ENCODE data around the gene ABCC6.
"Not testable (repeated sequence)": the region's sequence is repeated elsewhere in the genome, so short reads cannot be mapped to it uniquely, and the experiment has no call there.

The ABCC6 gene

DNA sequence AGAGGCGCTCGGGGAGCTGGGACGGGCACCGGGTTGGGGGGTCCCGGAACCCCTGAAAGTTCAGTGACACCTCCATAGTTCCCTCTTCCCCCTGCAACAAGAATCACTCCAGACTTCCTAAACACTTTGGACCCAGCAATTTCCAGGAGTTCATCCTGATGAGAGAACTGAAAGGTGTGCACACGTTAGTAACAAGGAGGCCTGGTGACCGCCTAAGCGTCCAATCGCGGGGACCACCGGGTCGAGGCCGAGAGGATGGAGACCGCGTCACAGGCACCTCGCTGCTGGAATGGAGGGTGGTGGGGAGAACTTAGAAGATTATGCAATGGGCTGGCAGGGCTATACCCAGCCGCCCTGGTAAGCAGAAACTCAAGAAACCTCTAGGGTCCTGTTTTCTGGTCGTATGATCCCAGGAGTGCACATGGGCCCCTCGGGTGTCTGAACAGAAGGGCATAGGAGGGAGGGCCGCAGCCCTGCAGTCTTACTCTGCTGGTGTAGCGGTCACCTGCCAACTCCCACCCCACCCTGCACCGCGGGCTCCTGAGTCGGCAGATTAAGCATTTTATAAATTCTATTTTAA is 458 bp upstream of the ABCC6 start:
- not testable (repeated sequence) for DNase-seq (ENCODE audit: low read depth)

DNA sequence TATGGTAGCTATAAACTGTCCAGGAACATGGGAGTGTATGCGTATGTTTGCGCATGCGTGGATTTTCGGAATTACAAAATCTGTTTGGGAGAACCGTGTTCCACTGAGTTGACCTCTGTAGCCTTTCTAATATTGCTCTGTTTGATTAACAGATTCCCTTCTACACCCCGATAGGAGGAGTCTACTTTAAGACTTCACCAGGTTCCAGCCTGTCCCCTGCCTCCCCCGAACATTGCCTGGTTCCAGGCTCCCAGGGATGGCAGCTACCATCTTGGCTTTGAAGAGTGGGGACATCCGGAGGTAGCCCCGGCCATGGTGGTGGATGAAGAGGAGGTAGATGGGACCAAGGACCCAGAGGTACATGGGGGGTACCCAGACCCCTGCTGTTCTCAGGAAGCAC is 1.9 kb downstream of the ABCC6 start:
- not testable (repeated sequence) for DNase-seq (ENCODE audit: low read depth)

DNA sequence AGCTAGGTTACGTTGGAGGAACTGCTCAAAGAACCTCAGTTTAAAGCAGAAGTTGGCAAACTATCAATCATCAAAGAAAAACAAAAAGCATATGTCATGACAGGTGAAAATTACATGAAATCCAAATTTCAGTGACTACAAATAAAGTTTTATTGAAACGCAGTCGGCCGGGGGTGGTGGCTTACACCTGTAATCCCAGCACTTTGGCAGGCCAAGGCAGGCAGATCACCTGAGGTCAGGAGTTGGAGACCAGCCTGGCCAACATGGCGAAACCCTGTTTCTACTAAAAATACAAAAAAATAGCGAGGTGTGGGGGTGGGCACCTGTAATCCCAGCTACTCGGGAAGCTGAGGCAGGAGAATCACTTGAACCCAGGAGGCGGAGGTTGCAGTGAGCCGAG is 2.8 kb downstream of the ABCC6 start:
- DNase-seq (ENCODE audit: low read depth): not testable (repeated sequence)

DNA sequence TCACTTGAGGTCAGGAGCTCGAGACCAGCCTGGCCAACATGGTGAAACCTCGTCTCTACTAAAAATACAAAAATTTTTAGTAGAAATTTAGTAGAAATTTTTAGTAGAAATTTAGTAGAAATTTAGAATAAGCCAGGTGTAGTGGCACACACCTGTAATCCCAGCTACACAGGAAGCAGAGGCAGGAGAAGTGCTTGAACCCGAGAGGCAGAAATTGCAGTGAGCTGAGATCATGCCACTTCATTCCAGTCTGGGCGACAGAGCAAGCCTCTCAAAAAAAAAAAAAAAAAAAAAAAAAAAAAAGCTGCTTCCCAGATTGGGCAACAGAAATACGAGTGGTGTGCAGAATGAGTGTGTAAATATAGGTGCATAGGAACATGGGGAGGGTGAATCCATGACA is 4.5 kb downstream of the ABCC6 start:
- not testable (repeated sequence) for DNase-seq (ENCODE audit: low read depth)

DNA sequence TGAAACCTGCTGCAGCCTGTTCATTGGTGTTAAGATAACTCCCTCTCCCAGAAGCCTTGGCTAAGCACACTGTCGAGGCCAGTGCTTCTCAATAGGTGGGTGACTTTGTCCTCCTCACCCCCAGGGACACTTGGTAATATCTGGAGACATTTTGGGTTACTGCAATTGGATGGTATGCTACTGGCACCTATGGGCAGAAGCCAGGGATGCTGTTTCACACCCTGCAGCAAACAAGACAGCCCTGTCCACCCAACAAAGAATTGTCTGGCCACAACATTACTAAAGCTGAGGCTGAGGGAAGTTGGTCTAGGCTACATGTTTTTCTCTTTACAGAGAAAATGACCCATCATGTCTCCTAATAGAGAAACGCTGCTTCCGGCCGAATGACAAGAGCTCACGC is 4.9 kb downstream of the ABCC6 start:
- DNase-seq (ENCODE audit: low read depth): not testable (repeated sequence)

DNA sequence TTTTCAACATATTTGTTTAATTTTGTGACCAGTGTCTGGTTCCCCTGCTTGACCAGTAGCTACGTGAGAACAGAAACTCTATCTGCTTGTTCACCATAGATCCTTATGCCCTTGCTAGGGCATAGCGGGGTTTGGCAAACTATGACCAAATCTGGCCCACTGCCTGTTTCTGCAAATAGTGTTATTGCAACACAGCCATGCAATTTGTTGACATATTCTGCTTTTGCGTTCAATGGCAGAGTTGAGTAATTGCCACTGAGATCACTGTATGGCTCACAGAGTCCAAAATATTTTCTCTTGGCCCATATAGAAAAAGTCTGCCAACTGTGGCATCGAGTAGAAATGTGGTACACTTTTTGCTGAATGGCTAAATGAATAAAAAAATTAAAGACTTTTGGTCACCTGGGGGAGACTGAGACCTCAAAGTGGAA is 9.4 kb downstream of the ABCC6 start:
- peak; percentile 7 for DNase-seq (ENCODE audit: low read depth)

DNA sequence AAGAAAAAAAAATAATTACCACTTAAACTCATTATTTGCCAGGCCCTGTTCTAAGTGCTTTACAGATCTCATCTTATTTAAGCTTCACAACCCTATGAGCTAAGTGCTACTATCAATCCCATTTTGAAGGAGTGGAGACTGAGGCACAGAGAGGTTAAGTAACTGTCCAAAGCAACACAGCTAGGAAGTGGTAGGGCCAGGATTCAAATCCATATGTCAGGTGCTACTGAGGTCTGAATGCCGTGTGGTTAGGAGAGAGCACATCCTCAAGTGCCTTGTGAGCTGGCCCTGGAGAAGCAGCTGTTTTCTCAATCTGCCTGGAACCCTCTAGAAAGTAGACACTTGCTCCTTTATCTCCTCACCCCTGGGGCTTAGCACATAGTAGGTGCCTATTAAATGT is 11.9 kb downstream of the ABCC6 start:
- DNase-seq (ENCODE audit: low read depth): not testable (repeated sequence)

DNA sequence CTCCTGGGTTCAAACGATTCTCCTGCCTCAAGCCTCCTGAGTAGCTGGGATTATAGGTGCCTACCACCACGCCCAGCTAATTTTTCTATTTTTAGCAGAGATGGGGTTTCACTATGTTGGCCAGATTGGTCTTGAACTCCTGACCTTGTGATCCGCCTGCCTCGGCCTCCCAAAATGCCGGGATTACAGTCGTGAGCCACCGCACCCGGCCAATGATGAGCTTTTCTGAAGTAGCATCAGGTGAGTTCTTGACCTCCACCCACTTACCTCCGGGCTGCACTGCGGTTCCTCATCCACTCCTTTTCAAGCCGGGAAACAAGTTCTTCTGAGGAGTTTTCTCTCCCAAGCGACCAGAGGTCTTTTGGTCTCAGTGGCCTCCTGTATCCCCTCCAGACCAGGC is 14.8 kb downstream of the ABCC6 start:
- DNase-seq (ENCODE audit: low read depth): not testable (repeated sequence)

DNA sequence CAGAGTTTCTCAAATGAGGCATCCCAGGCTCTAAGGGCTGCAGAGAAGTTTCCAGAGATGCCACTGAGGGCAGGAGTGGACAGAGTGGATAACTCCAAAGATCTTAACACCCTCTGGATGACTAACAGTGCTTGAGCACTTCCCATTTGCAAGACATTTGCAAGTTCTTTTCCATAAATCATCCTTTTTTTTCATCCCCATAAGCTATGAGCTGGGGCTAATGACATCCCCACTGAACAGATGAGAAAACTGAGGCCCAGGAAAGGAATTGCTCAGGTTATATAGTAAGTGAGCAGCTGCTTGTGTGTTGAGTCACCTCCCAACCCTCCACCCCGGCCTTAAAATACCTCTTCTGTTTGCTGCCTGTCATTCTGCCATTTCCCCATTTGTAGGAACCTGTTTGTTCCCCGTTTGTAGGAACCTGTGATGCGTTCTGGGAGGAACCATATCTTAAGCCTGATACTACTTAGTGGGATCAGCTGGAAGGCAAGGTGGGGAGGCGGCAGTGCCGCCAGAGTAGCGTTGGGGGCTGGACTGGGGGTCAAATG is 15.4 kb downstream of the ABCC6 start:
- DNase-seq (ENCODE audit: low read depth): not testable (repeated sequence)

DNA sequence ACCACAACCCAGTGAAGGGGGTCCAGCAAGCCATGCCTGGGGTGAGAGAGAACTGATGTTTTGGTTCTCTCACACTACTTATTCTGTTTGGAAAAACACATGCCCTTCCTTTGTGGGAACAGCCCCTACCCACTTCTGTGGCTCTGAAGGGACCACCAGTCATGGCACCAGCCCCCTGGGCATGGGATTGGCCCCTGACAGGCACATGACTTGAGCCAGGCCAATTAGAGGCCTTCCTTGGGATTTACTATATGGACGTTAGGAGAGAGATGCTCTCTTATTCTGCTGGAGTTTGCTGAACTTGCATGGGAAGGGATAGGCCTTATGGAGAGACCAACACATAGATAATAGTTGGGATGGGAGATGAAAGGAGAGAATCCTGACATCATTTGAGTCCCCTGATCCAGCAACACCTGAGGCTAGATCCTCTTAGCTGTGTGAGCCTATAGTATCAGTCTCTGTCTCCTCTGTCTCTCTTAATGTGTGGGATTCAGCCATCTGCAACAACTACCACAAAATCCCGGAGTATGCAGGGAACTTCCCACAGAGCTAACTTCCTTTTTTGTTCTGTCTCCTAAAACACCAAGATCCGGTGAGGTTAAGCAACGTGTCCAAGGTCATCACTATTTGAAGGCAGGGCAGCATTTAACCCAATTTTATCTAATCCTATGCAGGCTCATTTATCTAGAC is 16.1 kb downstream of the ABCC6 start:
- not testable (repeated sequence) for DNase-seq (ENCODE audit: low read depth)

DNA sequence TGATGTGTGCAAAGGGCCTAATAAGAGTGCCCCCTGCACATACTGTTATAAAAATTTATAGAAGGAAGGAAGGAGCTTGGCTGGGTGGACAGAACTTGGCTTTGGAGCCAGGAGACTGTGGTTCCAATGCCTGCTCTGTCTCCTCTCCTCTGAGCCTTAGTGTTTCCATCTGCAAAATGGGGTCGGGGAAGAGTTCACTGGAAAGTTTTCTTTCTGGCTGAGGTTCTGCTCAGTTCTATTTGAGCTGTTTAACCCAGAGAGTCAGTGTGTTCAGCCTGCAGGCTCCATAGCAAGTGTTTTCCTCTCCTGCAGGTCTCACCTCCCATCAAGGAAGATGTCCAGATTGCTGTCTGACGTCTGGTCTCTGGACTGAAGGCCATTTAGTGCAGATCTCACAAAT is 17.4 kb downstream of the ABCC6 start:
- not testable (repeated sequence) for DNase-seq (ENCODE audit: low read depth)

DNA sequence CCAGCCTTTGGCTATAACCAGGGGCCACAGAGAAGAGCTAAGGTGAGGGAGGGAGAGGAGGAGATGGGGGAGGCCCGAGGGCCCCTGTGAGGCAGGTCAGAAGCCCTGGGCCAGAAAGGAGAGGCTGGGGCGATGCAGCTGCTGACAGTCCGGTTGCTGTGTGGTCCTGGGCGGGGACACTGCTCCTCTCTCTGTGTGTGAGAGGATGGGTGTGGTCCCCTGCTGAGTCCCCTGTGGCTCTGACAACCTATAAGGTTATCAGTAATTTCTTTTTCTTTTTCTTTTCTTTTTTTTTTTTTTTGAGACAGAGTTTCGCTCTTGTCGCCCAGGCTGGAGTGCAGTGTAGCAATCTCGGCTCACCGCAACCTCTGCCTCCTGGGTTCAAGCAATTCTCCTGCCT is 18.7 kb downstream of the ABCC6 start:
- DNase-seq (ENCODE audit: low read depth): not testable (repeated sequence)

DNA sequence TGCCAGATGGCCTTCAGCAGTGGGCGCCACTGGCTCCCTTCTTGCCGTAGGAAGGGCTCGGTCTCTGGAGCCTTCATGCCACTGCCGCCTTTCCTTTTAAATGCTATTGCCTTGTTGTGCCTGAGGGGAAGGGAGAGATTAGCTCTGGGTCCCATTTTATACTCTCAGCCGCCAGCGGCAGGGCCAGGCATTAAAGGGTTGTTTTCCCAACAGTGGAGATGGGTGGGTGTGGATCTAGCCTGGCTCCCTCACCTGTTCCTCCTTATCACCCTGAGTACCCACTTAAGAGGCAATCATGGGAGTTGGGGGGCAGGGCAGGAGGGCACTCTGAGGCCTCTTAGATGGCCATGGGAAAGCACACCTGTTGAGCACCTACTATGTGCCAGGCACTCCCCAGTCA is 19.8 kb downstream of the ABCC6 start:
- DNase-seq (ENCODE audit: low read depth): not testable (repeated sequence)

DNA sequence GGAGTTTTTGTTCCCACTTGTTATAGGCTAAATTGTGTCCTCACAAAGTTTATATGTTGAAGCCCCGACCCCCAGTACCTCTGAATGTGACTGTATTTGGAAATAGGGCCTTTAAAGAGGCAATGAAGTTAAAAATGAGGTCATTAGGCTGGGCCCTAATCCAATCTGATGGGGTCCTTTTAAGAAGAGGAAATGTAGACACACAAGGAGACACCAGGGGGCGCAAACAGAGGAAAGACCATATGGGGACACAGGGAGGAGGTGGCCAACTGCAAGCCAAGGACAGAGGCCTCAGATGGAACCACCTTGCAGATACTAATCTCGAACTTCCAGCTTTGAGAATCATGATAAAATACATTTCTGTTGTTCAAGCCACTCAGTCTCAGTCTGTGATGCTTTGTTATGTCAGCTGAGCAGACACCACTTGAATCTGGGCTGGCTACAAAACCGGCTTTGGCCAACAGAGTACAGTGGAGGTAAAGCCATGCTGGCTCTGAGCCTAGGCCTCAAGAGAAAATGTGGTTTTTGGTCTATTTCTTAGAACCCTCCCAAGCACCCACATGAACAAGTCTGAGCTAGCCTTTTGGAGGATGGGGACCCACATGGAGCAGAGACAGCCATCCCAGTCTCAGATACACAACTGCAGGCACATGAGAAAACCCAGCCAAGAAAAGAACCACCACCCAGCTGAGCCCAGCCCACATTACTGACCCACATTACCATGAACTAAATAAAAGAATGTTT is 20.7 kb downstream of the ABCC6 start:
- DNase-seq (ENCODE audit: low read depth): peak; percentile 38

DNA sequence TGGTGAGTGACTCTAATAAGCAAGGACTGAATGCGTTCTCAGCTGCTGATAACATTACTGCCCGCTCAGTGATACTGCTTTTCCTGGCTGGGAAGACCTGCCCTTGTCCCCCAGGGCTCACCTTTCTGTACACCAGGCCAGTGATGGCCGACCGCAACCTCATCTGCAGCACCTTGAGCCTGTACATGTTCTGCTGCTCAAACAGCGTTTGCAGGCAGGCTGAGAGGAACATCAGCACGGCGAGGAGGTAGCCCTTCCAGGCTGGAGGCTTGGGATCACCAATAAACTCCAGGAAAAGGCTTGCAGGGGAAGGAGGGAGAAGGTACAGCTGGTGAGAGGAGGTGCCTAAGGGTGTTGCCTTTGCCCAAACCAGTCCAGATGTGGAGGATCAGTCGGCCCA is 21.4 kb downstream of the ABCC6 start:
- DNase-seq (ENCODE audit: low read depth): not testable (repeated sequence)

DNA sequence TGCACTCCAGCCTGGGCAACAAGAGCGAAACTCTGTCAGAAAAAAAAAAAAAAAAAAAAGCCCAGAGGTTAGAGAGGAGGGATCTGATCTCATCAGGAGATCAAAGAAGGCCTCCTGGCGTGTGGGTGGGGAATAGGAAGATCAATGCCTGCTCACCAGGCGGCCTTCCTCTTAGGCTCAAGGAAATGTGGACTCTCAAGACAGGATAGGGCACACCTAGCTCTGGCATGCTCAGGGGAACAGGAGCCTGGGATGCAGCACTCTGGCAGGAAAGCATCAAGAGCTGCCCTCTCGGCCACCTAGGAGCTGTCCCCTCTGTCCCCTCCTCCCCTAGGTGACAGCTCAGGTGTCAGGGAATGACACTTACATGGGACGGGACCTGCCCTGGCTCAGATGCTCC is 22.9 kb downstream of the ABCC6 start:
- DNase-seq (ENCODE audit: low read depth): not testable (repeated sequence)

DNA sequence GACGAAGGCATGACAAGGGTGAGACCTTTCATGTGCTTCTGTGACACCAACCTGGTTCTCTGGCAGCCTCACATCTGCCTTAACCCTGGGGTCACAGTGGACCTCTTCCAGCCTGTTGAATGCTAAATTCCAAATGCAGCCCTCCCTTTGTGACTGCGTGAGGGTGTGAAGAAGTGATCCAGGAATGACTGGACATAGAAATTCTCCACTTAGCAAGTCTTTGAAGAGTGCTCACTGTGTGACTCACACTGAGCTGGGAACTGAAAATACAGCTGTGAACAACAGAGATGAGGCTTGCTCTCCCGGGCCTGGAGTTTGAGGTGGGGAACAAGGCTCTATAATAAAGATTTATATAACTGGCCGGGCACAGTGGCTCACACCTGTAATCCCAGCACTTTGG is 23.9 kb downstream of the ABCC6 start:
- DNase-seq (ENCODE audit: low read depth): not testable (repeated sequence)

DNA sequence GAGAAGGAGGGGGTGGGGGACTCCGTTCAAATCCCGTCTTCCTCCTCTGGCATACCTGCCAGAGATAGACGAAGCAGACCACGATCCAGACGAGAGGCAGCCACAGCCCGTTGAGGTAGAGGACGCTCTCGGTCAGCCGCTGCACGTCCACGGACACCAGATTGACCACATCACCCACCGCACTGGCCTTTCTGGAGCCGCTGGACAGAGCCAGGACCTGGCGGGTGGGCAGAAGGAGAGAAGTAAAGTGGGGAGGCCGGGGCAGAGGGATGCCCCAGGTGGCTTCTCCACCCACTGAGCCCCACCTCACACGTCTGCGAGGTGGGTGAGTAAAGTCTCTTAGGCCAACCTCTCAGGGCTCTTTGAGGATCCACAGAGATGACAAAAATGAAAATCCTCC is 25.3 kb downstream of the ABCC6 start:
- DNase-seq (ENCODE audit: low read depth): no peak

DNA sequence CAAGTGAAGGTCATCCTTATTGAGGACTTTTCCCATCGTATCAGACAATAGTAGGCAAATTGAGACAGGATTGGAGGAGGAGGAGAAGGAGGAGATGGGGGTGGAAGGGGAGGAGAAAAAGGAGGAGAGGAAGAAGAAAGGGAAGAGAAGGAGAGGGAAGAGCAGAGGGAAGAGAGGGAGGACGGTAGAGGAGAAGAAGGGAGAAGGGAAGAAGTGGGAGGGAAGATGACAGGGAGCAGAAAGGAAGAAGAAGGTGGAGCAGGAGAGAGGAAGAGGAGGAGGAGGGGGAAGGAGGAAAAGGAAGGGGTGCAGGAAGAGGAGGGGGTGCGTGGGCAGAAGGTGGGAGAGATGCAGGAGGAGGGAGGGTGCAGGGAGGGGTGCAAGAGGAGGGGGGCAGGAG is 26.0 kb downstream of the ABCC6 start:
- DNase-seq (ENCODE audit: low read depth): no peak

DNA sequence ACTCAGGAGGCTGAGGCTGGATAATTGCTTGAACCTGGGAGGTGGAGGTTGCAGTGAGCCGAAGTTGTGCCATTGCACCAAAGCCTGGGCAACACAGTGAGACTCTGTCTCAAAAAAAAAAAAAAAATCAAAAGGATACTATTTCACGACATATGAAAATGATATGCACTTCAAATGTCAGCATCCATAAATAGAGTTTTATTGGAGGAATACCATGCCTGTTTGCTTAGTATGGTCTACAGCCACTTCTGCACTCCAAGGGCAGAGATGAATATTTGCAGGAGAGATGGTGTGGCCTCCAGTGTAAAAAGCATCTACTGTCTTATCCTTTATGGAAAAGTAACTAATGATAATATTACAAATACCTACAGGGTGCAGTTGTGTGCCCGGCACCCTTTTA is 27.2 kb downstream of the ABCC6 start:
- no peak for DNase-seq (ENCODE audit: low read depth)

DNA sequence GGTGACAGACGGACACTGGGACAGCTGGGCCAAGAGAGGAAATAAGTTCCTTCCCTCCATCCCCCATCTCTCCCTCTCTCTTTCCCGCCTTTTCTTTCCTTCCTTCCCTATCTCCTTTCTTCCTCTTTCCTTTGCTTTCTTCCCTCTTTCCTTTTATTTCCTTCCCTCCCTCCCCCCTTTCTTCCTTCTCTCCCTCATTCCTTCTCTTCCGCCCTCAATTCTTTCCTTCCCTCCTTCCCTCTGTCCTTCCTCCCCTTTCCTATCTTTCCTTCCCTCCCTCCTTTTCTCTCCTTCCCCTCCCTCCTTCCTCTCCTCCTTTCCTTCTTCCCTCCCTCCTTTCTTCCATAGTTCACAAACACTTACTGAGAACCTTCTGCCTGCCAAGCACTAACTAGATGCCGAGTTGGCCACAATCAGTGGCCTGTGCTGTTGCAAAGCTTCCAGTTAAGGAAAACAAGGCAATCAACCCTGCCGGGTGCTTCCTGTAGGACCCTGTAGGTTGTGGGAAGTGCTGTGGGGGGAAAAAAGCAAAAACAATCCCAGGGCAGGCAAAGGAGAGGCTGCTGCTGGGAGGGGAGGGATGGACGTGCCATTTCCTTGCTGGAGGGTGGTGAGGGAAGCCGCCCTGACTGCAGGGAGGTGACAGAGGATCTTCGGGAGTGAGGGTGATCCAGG is 31.7 kb downstream of the ABCC6 start:
- no peak for DNase-seq (ENCODE audit: low read depth)

DNA sequence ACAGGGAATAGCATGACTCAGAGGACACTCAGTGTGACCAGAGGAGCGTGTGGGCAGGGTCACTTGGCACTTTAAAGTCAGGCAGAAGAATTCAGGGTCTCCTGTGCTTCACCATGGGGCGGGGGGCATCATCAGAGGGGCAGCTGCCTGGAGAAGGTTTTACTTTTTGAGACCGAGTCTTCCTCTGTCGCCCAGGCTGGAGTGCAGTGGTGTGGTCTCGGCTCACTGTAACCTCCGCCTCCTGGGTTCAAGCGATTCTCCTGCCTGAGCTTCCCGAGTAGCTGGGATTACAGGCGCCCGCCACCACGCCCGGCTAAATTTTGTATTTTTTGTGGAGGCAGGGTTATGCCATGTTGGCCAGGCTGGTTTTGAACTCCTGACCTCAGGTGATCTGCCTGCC is 32.3 kb downstream of the ABCC6 start:
- DNase-seq (ENCODE audit: low read depth): not testable (repeated sequence)
